Astrocyte of the spinal cord (primary cell): ENCODE measurements around the gene CAPN2.
"Not testable (repeated sequence)": the region's sequence is repeated elsewhere in the genome, so short reads cannot be mapped to it uniquely, and the experiment has no call there.

ENCODE experiments used
- DNase-seq: peaks from one replicate; pipeline ENCODE4 v3.0.0; 2011; ENCODE audit warnings: low read depth, low spot score
- H3K4me3 ChIP-seq: 2 replicates; pipeline ENCODE4 v1.5.1; 2011; ENCODE audit warnings: low read depth, mild to moderate bottlenecking, low read length, moderate library complexity
- CTCF ChIP-seq: IDR thresholded peaks from 2 replicates; pipeline ENCODE4 v1.5.1; 2012; ENCODE audit warnings: low read depth, mild to moderate bottlenecking, low read length, inconsistent platforms
- in situ Hi-C: cut with HindIII; loops from 2 replicates; pipeline ENCODE4 v1.10.0; 2017; ENCODE audit warnings: low sequenced_read_pairs

Gene CAPN2

GRCh38 chr1:223731133-223731770, 18.9 kb downstream of the CAPN2 start:
- no peak for TF ChIP-seq CTCF
- peak; percentile 65 for DNase-seq
- in situ Hi-C loops, result no loop called here
- no peak overlapping the region for H3K4me3 ChIP-seq

- in situ Hi-C loops, result no loop called here
- TF ChIP-seq CTCF, result no peak
- H3K4me3 ChIP-seq, result no peak overlapping the region
- DNase-seq, result peak; percentile 63
Measured at GRCh38 chr1:223732993-223733798, 20.9 kb downstream of the CAPN2 start.

- no peak for TF ChIP-seq CTCF
- DNase-seq, result no peak
- in situ Hi-C loops, result no loop called here
- no peak overlapping the region for H3K4me3 ChIP-seq
Measured at GRCh38 chr1:223733898-223734852, 21.8 kb downstream of the CAPN2 start.

GRCh38 chr1:223736638-223737037, 24.3 kb downstream of the CAPN2 start:
- H3K4me3 ChIP-seq, DNase-seq, in situ Hi-C loops: not testable (repeated sequence)

DNA sequence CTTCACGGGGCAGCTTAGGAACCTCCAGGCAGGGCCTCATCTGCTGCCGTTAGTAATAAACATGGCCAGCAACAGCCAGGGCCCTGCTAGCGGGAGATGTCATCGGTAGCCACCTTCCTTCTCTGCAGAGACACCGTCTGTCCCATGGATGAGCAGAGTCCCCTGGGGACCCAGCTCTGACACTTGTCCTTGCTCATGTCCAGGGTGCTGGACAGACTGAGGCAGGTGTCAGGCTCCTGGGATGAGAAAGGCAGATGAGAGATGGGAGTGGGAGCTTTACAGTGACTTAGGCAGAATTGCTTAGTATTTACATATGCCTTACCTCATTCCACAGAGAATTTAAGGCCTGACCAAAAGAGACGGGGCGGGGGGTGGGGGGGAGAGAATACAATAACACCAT, 25.0 kb downstream of the CAPN2 start:
- peak; percentile 60 for DNase-seq
- no peak overlapping the region for H3K4me3 ChIP-seq

More for the DNA sequence above, 25.0 kb downstream of the CAPN2 start:
- TF ChIP-seq CTCF, result no peak
- in situ Hi-C loops, result no loop called here
